Measurements from ENCODE around the gene COPB2.

COPB2 gene

GRCh38 chr3:139326707-139327106, 62.7 kb downstream of the COPB2 start:
- peaks cover 10% of the 10 kb centered on the region for H3K27me3 Mint-ChIP-seq
- H3K4me1 Mint-ChIP-seq (ENCODE audit: low read depth), result peaks cover 13% of the 10 kb centered on the region
- no peak overlapping the region for H3K27ac Mint-ChIP-seq
- no peaks in the 10 kb centered on the region for H3K9me3 Mint-ChIP-seq
- H3K36me3 Mint-ChIP-seq (ENCODE audit: low read depth), result no peaks in the 10 kb centered on the region
- no peak overlapping the region for H3K4me3 Mint-ChIP-seq

- H3K4me3 Mint-ChIP-seq, result no peak overlapping the region
Observed at GRCh38 chr3:139326131-139326530, 63.3 kb downstream of the COPB2 start.

GRCh38 chr3:139325551-139325950, 63.9 kb downstream of the COPB2 start:
- H3K4me1 Mint-ChIP-seq (ENCODE audit: low read depth), result peaks cover 13% of the 10 kb centered on the region
- no peaks in the 10 kb centered on the region for H3K36me3 Mint-ChIP-seq (ENCODE audit: low read depth)
- H3K27me3 Mint-ChIP-seq, result peaks cover 5% of the 10 kb centered on the region
- H3K27ac Mint-ChIP-seq, result no peak overlapping the region
- no peak overlapping the region for H3K4me3 Mint-ChIP-seq
- no peaks in the 10 kb centered on the region for H3K9me3 Mint-ChIP-seq

More at GRCh38 chr3:139326131-139326530, 63.3 kb downstream of the COPB2 start:
- Mint-ChIP-seq H3K27ac (no peak overlapping the region), H3K9me3 (no peaks in the 10 kb centered on the region), H3K4me1 (ENCODE audit: low read depth) (peaks cover 13% of the 10 kb centered on the region), H3K36me3 (ENCODE audit: low read depth) (no peaks in the 10 kb centered on the region), H3K27me3 (peaks cover 5% of the 10 kb centered on the region)

GRCh38 chr3:139324456-139324855, 65.0 kb downstream of the COPB2 start:
- Mint-ChIP-seq H3K4me1 (ENCODE audit: low read depth) (peaks cover 10% of the 10 kb centered on the region), H3K27me3 (no peaks in the 10 kb centered on the region), H3K36me3 (ENCODE audit: low read depth) (no peaks in the 10 kb centered on the region), H3K9me3 (no peaks in the 10 kb centered on the region), H3K4me3 (no peak overlapping the region), H3K27ac (no peak overlapping the region)

- Mint-ChIP-seq H3K27ac (no peak overlapping the region), H3K9me3 (no peaks in the 10 kb centered on the region), H3K4me1 (ENCODE audit: low read depth) (no peaks in the 10 kb centered on the region), H3K36me3 (ENCODE audit: low read depth) (no peaks in the 10 kb centered on the region), H3K4me3 (no peak overlapping the region), H3K27me3 (peaks cover 9% of the 10 kb centered on the region)
Observed at GRCh38 chr3:139323146-139323545, 66.3 kb downstream of the COPB2 start.

- Mint-ChIP-seq H3K27me3 (peaks cover 9% of the 10 kb centered on the region), H3K27ac (no peak overlapping the region), H3K9me3 (no peaks in the 10 kb centered on the region), H3K4me1 (ENCODE audit: low read depth) (no peaks in the 10 kb centered on the region), H3K4me3 (no peak overlapping the region), H3K36me3 (ENCODE audit: low read depth) (no peaks in the 10 kb centered on the region)
Observed at GRCh38 chr3:139322346-139322745, 67.1 kb downstream of the COPB2 start.

GRCh38 chr3:139320551-139321309, 68.7 kb downstream of the COPB2 start:
- Mint-ChIP-seq H3K27ac (no peak overlapping the region), H3K4me3 (no peak overlapping the region), H3K27me3 (peaks cover 14% of the 10 kb centered on the region)

GRCh38 chr3:139319428-139320402, 69.7 kb downstream of the COPB2 start:
- Mint-ChIP-seq H3K4me3 (no peak overlapping the region), H3K9me3 (no peaks in the 10 kb centered on the region), H3K27me3 (peaks cover 14% of the 10 kb centered on the region), H3K36me3 (ENCODE audit: low read depth) (no peaks in the 10 kb centered on the region), H3K27ac (no peak overlapping the region), H3K4me1 (ENCODE audit: low read depth) (no peaks in the 10 kb centered on the region)

More at GRCh38 chr3:139320551-139321309, 68.7 kb downstream of the COPB2 start:
- Mint-ChIP-seq H3K4me1 (ENCODE audit: low read depth) (no peaks in the 10 kb centered on the region), H3K9me3 (no peaks in the 10 kb centered on the region), H3K36me3 (ENCODE audit: low read depth) (no peaks in the 10 kb centered on the region)

- peaks cover 14% of the 10 kb centered on the region for H3K27me3 Mint-ChIP-seq
- H3K9me3 Mint-ChIP-seq, result no peaks in the 10 kb centered on the region
- H3K4me1 Mint-ChIP-seq (ENCODE audit: low read depth), result no peaks in the 10 kb centered on the region
- H3K36me3 Mint-ChIP-seq (ENCODE audit: low read depth), result no peaks in the 10 kb centered on the region
- no peak overlapping the region for H3K27ac Mint-ChIP-seq
- no peak overlapping the region for H3K4me3 Mint-ChIP-seq
Observed at GRCh38 chr3:139318826-139319225, 70.6 kb downstream of the COPB2 start.

- Mint-ChIP-seq H3K9me3 (no peaks in the 10 kb centered on the region), H3K4me1 (ENCODE audit: low read depth) (no peaks in the 10 kb centered on the region), H3K27ac (no peak overlapping the region), H3K4me3 (no peak overlapping the region), H3K27me3 (peaks cover 14% of the 10 kb centered on the region), H3K36me3 (ENCODE audit: low read depth) (no peaks in the 10 kb centered on the region)
Observed at GRCh38 chr3:139318431-139318816, 71.0 kb downstream of the COPB2 start.

- Mint-ChIP-seq H3K4me3 (no peak overlapping the region), H3K27ac (no peak overlapping the region), H3K9me3 (no peaks in the 10 kb centered on the region), H3K36me3 (ENCODE audit: low read depth) (no peaks in the 10 kb centered on the region), H3K4me1 (ENCODE audit: low read depth) (no peaks in the 10 kb centered on the region), H3K27me3 (peaks cover 14% of the 10 kb centered on the region)
Observed at GRCh38 chr3:139317660-139318430, 71.6 kb downstream of the COPB2 start.

GRCh38 chr3:139317215-139317614, 72.2 kb downstream of the COPB2 start:
- H3K27me3 Mint-ChIP-seq, result peaks cover 14% of the 10 kb centered on the region

GRCh38 chr3:139313921-139314320, 75.5 kb downstream of the COPB2 start:
- Mint-ChIP-seq H3K27ac (no peak overlapping the region), H3K36me3 (ENCODE audit: low read depth) (no peaks in the 10 kb centered on the region), H3K9me3 (no peaks in the 10 kb centered on the region), H3K27me3 (peaks cover 11% of the 10 kb centered on the region), H3K4me3 (no peak overlapping the region), H3K4me1 (ENCODE audit: low read depth) (no peaks in the 10 kb centered on the region)

More at GRCh38 chr3:139317215-139317614, 72.2 kb downstream of the COPB2 start:
- H3K36me3 Mint-ChIP-seq (ENCODE audit: low read depth), result no peaks in the 10 kb centered on the region
- H3K4me3 Mint-ChIP-seq, result no peak overlapping the region
- no peaks in the 10 kb centered on the region for H3K4me1 Mint-ChIP-seq (ENCODE audit: low read depth)
- no peak overlapping the region for H3K27ac Mint-ChIP-seq
- H3K9me3 Mint-ChIP-seq, result no peaks in the 10 kb centered on the region

GRCh38 chr3:139312959-139313358, 76.5 kb downstream of the COPB2 start:
- no peaks in the 10 kb centered on the region for H3K36me3 Mint-ChIP-seq (ENCODE audit: low read depth)
- H3K4me1 Mint-ChIP-seq (ENCODE audit: low read depth), result no peaks in the 10 kb centered on the region

More at GRCh38 chr3:139312959-139313358, 76.5 kb downstream of the COPB2 start:
- Mint-ChIP-seq H3K27ac (no peak overlapping the region), H3K9me3 (no peaks in the 10 kb centered on the region), H3K27me3 (peaks cover 5% of the 10 kb centered on the region), H3K4me3 (no peak overlapping the region)

Data from stimulated activated naive CD8-positive, alpha-beta T cell treated with anti-CD3 and anti-CD28 coated beads, Interleukin-15, Interleukin-2, amounts not matched to agents 100 ng/mL and 50 ng/mL, for 24 hours (primary cell).